ENCODE measurements around the gene GALNT18.

GALNT18 gene

GRCh38 chr11:11510939-11511338, 110.9 kb downstream of the GALNT18 start:
- peaks cover 12% of the 10 kb centered on the region for H3K27me3 ChIP-seq (replicated peaks; ENCODE audit: control insufficient read depth, insufficient read depth, low read length)
- no peak overlapping the region for H3K9ac ChIP-seq (ENCODE audit: low read length)
- H3K4me1 ChIP-seq (ENCODE audit: control insufficient read depth, insufficient read depth, low read length) = peaks cover 28% of the 10 kb centered on the region
- DNase-seq (ENCODE audit: low read depth) = no peak
- H3K4me3 ChIP-seq (ENCODE audit: low read length) = no peak overlapping the region
- no peaks in the 10 kb centered on the region for H3K9me3 ChIP-seq (ENCODE audit: control insufficient read depth, low read length)
- H3K36me3 ChIP-seq (ENCODE audit: control insufficient read depth, insufficient read depth, low read length, severe bottlenecking) = no peaks in the 10 kb centered on the region

DNA sequence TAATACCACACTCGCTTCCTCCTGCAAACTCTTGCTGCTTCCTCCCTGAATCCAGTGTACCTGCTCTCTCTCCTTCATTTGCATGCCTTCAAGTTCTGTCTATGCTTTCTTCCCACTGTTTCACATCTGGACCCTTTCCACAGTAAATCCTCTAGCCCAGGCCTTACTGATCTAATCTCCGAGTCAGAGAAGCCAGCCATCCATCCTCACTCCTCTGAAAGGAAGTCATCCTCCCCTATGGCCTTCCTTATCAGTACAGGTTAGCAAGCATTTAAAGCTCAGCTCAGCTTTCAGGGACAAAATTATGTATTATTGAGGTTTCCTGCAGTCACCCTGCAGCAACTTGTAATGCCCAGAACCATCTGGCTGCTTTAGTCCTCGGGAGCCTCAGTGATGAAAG, 116.1 kb downstream of the GALNT18 start:
- no peak for DNase-seq (ENCODE audit: low read depth)
- Histone ChIP-seq H3K4me3 (ENCODE audit: low read length) (no peak overlapping the region), H3K9ac (ENCODE audit: low read length) (no peak overlapping the region), H3K27me3 (replicated peaks; ENCODE audit: control insufficient read depth, insufficient read depth, low read length) (peaks cover 15% of the 10 kb centered on the region), H3K4me1 (ENCODE audit: control insufficient read depth, insufficient read depth, low read length) (peaks cover 6% of the 10 kb centered on the region), H3K9me3 (ENCODE audit: control insufficient read depth, low read length) (no peaks in the 10 kb centered on the region), H3K36me3 (ENCODE audit: control insufficient read depth, insufficient read depth, low read length, severe bottlenecking) (no peaks in the 10 kb centered on the region)

DNA sequence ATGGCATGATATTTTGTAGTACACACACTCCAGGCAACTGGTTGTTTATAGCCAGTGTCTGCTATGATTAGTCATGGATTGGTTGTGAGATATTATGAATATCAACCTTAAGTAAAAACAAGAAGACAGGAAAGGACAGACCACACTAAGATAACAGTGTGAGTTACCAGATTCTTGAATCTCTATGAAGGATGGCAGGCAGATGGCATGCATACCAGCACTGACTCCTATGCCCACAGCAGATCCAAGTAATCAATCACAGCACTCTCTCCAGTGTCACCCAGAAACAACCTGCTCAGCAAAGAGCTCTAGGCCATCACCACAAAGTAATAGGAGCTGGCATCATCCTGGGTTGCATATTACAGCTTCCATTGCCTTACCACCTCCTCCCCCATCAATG, 116.6 kb downstream of the GALNT18 start:
- H3K36me3 ChIP-seq (ENCODE audit: control insufficient read depth, insufficient read depth, low read length, severe bottlenecking) = no peaks in the 10 kb centered on the region
- H3K4me1 ChIP-seq (ENCODE audit: control insufficient read depth, insufficient read depth, low read length) = peaks cover 6% of the 10 kb centered on the region
- no peak overlapping the region for H3K4me3 ChIP-seq (ENCODE audit: low read length)
- H3K9ac ChIP-seq (ENCODE audit: low read length) = no peak overlapping the region
- H3K27me3 ChIP-seq (replicated peaks; ENCODE audit: control insufficient read depth, insufficient read depth, low read length) = peaks cover 15% of the 10 kb centered on the region
- no peak for DNase-seq (ENCODE audit: low read depth)
- no peaks in the 10 kb centered on the region for H3K9me3 ChIP-seq (ENCODE audit: control insufficient read depth, low read length)

GRCh38 chr11:11504071-11504470, 117.7 kb downstream of the GALNT18 start:
- H3K4me1 ChIP-seq (ENCODE audit: control insufficient read depth, insufficient read depth, low read length) = peaks cover 6% of the 10 kb centered on the region
- peaks cover 15% of the 10 kb centered on the region for H3K27me3 ChIP-seq (replicated peaks; ENCODE audit: control insufficient read depth, insufficient read depth, low read length)
- no peaks in the 10 kb centered on the region for H3K36me3 ChIP-seq (ENCODE audit: control insufficient read depth, insufficient read depth, low read length, severe bottlenecking)
- no peak overlapping the region for H3K9ac ChIP-seq (ENCODE audit: low read length)
- DNase-seq (ENCODE audit: low read depth) = no peak
- H3K4me3 ChIP-seq (ENCODE audit: low read length) = no peak overlapping the region
- H3K9me3 ChIP-seq (ENCODE audit: control insufficient read depth, low read length) = no peaks in the 10 kb centered on the region

GRCh38 chr11:11502263-11502861, 119.4 kb downstream of the GALNT18 start:
- Histone ChIP-seq H3K4me3 (ENCODE audit: low read length) (no peak overlapping the region), H3K27me3 (replicated peaks; ENCODE audit: control insufficient read depth, insufficient read depth, low read length) (peaks cover 10% of the 10 kb centered on the region), H3K36me3 (ENCODE audit: control insufficient read depth, insufficient read depth, low read length, severe bottlenecking) (no peaks in the 10 kb centered on the region), H3K9me3 (ENCODE audit: control insufficient read depth, low read length) (no peaks in the 10 kb centered on the region), H3K4me1 (ENCODE audit: control insufficient read depth, insufficient read depth, low read length) (peaks cover 6% of the 10 kb centered on the region), H3K9ac (ENCODE audit: low read length) (no peak overlapping the region)
- DNase-seq (ENCODE audit: low read depth) = no peak

GRCh38 chr11:11501546-11502262, 120.1 kb downstream of the GALNT18 start:
- peaks cover 13% of the 10 kb centered on the region for H3K27me3 ChIP-seq (replicated peaks; ENCODE audit: control insufficient read depth, insufficient read depth, low read length)
- H3K9ac ChIP-seq (ENCODE audit: low read length) = no peak overlapping the region
- no peak for DNase-seq (ENCODE audit: low read depth)
- H3K4me3 ChIP-seq (ENCODE audit: low read length) = no peak overlapping the region
- no peaks in the 10 kb centered on the region for H3K9me3 ChIP-seq (ENCODE audit: control insufficient read depth, low read length)
- peaks cover 6% of the 10 kb centered on the region for H3K4me1 ChIP-seq (ENCODE audit: control insufficient read depth, insufficient read depth, low read length)
- no peaks in the 10 kb centered on the region for H3K36me3 ChIP-seq (ENCODE audit: control insufficient read depth, insufficient read depth, low read length, severe bottlenecking)

DNA sequence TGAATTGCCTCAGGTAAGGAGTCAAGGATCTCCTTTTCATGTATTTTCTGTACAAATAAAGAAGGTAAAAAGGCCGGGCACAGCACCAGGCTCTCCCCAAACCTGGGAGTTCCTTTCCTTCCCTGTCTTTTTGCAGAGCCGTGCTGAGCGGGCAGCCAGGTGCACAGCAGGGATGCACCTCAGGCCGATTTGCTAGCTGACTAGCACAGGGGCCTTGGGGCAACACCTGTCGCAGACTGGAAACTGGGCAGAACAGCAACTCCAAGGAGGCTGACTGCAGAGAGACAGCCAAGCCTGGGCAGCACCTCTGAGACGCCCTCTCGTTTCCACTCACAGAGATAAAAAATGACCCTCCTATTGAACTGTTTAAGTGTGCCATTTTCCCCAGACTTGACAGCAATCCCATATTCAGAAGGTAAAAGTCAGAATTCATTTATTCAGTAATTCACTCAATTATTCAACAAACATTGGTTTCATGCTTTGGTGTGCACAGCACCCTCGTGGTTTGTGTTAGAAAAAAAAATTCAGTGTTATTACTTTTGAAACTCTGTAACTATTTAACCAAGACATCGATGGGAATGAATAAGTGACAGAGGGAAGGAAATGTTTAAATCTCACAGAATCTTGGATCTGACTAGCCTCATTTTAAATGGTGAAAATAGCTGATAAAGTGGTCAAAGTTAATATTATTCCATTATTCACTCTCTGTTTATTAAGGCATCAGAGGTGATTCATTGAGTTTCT, 120.9 kb downstream of the GALNT18 start:
- Histone ChIP-seq H3K9me3 (ENCODE audit: control insufficient read depth, low read length) (no peaks in the 10 kb centered on the region), H3K36me3 (ENCODE audit: control insufficient read depth, insufficient read depth, low read length, severe bottlenecking) (no peaks in the 10 kb centered on the region), H3K9ac (ENCODE audit: low read length) (no peak overlapping the region), H3K4me3 (ENCODE audit: low read length) (no peak overlapping the region), H3K27me3 (replicated peaks; ENCODE audit: control insufficient read depth, insufficient read depth, low read length) (peaks cover 14% of the 10 kb centered on the region), H3K4me1 (ENCODE audit: control insufficient read depth, insufficient read depth, low read length) (peaks cover 6% of the 10 kb centered on the region)
- no peak for DNase-seq (ENCODE audit: low read depth)

GRCh38 chr11:11499300-11499699, 122.5 kb downstream of the GALNT18 start:
- no peaks in the 10 kb centered on the region for H3K36me3 ChIP-seq (ENCODE audit: control insufficient read depth, insufficient read depth, low read length, severe bottlenecking)
- H3K27me3 ChIP-seq (replicated peaks; ENCODE audit: control insufficient read depth, insufficient read depth, low read length) = peaks cover 24% of the 10 kb centered on the region
- H3K4me3 ChIP-seq (ENCODE audit: low read length) = no peak overlapping the region
- H3K9me3 ChIP-seq (ENCODE audit: control insufficient read depth, low read length) = no peaks in the 10 kb centered on the region
- no peak for DNase-seq (ENCODE audit: low read depth)
- no peak overlapping the region for H3K9ac ChIP-seq (ENCODE audit: low read length)
- H3K4me1 ChIP-seq (ENCODE audit: control insufficient read depth, insufficient read depth, low read length) = peaks cover 6% of the 10 kb centered on the region

DNA sequence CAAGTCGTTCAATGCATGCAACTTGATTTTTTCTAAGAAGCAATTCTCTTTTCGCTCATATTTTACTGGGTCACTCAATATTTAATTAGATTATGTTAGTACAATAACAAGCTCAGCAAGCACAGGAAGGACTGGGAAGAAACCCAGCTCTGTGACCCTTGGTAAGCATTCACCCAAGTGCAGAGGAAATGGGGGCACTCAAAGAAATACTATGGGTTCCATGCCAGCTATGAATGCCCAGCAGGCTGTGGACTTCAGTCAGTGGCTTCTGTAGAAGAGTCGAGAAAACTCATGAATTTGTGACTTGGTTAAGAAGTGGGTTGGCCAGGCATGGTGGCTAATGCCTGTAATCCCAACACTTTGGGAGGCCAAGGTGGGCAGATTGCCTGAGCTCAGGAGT, 123.6 kb downstream of the GALNT18 start:
- DNase-seq (ENCODE audit: low read depth) = no peak
- no peaks in the 10 kb centered on the region for H3K9me3 ChIP-seq (ENCODE audit: control insufficient read depth, low read length)
- peaks cover 24% of the 10 kb centered on the region for H3K27me3 ChIP-seq (replicated peaks; ENCODE audit: control insufficient read depth, insufficient read depth, low read length)
- H3K4me1 ChIP-seq (ENCODE audit: control insufficient read depth, insufficient read depth, low read length) = peaks cover 6% of the 10 kb centered on the region
- no peaks in the 10 kb centered on the region for H3K36me3 ChIP-seq (ENCODE audit: control insufficient read depth, insufficient read depth, low read length, severe bottlenecking)
- H3K4me3 ChIP-seq (ENCODE audit: low read length) = no peak overlapping the region
- no peak overlapping the region for H3K9ac ChIP-seq (ENCODE audit: low read length)

DNA sequence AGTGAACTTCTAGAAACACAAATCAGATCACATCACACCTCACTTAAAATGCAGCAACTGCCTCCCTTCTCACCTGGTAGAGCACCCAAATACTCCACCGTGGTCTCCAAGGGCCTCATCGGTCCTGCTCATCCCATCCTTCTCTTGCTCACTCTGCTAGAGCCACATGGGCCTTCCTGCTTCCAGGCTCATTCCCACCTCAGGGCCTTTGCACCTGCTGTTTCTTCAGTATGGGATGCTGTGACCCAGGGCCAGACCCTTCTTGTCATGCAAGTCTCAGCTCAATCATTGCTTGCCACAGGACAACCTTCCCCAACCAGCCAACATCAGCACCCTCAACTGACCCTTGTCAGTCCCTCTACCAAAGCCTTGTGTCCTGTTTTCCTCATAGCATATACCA, 124.9 kb downstream of the GALNT18 start:
- Histone ChIP-seq H3K36me3 (ENCODE audit: control insufficient read depth, insufficient read depth, low read length, severe bottlenecking) (no peaks in the 10 kb centered on the region), H3K9me3 (ENCODE audit: control insufficient read depth, low read length) (no peaks in the 10 kb centered on the region), H3K27me3 (replicated peaks; ENCODE audit: control insufficient read depth, insufficient read depth, low read length) (peaks cover 19% of the 10 kb centered on the region), H3K4me1 (ENCODE audit: control insufficient read depth, insufficient read depth, low read length) (peaks cover 6% of the 10 kb centered on the region), H3K4me3 (ENCODE audit: low read length) (no peak overlapping the region), H3K9ac (ENCODE audit: low read length) (no peak overlapping the region)
- DNase-seq (ENCODE audit: low read depth) = no peak

- DNase-seq (ENCODE audit: low read depth) = no peak
- Histone ChIP-seq H3K4me3 (ENCODE audit: low read length) (no peak overlapping the region), H3K9ac (ENCODE audit: low read length) (no peak overlapping the region), H3K4me1 (ENCODE audit: control insufficient read depth, insufficient read depth, low read length) (no peaks in the 10 kb centered on the region), H3K9me3 (ENCODE audit: control insufficient read depth, low read length) (no peaks in the 10 kb centered on the region), H3K27me3 (replicated peaks; ENCODE audit: control insufficient read depth, insufficient read depth, low read length) (peaks cover 24% of the 10 kb centered on the region), H3K36me3 (ENCODE audit: control insufficient read depth, insufficient read depth, low read length, severe bottlenecking) (no peaks in the 10 kb centered on the region)
Measured at GRCh38 chr11:11494348-11494747, 127.5 kb downstream of the GALNT18 start.
